Nephron progenitor cell (in vitro differentiated cells): ENCODE results near the gene SNED1.

Source experiments
- DNase-seq: peaks from one replicate; pipeline ENCODE4 v3.0.0; 2021
- H3K27ac Mint-ChIP-seq: 2 replicates; pipeline ENCODE4 v1.8.0; 2021; ENCODE audit warnings: mild to moderate bottlenecking, moderate library complexity, mixed read lengths
- H3K27me3 Mint-ChIP-seq: 2 replicates; pipeline ENCODE4 v1.8.0; 2021; ENCODE audit warnings: mild to moderate bottlenecking, low read depth, mixed read lengths; ENCODE audit not compliant: poor library complexity
- H3K36me3 Mint-ChIP-seq: 2 replicates; pipeline ENCODE4 v1.8.0; 2021; ENCODE audit warnings: low read depth, mixed read lengths
- H3K4me1 Mint-ChIP-seq: 2 replicates; pipeline ENCODE4 v1.8.0; 2021; ENCODE audit warnings: mixed read lengths
- H3K4me3 Mint-ChIP-seq: 2 replicates; pipeline ENCODE4 v1.8.0; 2021; ENCODE audit warnings: mild to moderate bottlenecking, moderate library complexity, mixed read lengths
- H3K9me3 Mint-ChIP-seq: 2 replicates; pipeline ENCODE4 v1.8.0; 2021; ENCODE audit warnings: mild to moderate bottlenecking, moderate library complexity, mixed read lengths
- CTCF ChIP-seq: fragments of 200-600 bp; sonication (generic); IDR thresholded peaks from 2 replicates; pipeline ENCODE4 v1.5.0; 2021; ENCODE audit warnings: antibody characterized with exemption

The SNED1 gene

GRCh38 chr2:240981871-240982800, 16.3 kb upstream of the SNED1 start:
- no peak overlapping the region for H3K27ac Mint-ChIP-seq
- H3K9me3 Mint-ChIP-seq = no peaks in the 10 kb centered on the region
- no peak for DNase-seq
- H3K36me3 Mint-ChIP-seq = no peaks in the 10 kb centered on the region
- no peak for TF ChIP-seq CTCF
- no peak overlapping the region for H3K4me3 Mint-ChIP-seq
- H3K4me1 Mint-ChIP-seq = peaks cover 5% of the 10 kb centered on the region
- H3K27me3 Mint-ChIP-seq = peaks cover 42% of the 10 kb centered on the region

- Mint-ChIP-seq H3K4me3 (no peak overlapping the region), H3K36me3 (no peaks in the 10 kb centered on the region), H3K9me3 (no peaks in the 10 kb centered on the region), H3K4me1 (peaks cover 13% of the 10 kb centered on the region), H3K27me3 (peaks cover 42% of the 10 kb centered on the region), H3K27ac (no peak overlapping the region)
- no peak for DNase-seq
- no peak for TF ChIP-seq CTCF
Observed at GRCh38 chr2:240982821-240983281, 15.6 kb upstream of the SNED1 start.

DNA sequence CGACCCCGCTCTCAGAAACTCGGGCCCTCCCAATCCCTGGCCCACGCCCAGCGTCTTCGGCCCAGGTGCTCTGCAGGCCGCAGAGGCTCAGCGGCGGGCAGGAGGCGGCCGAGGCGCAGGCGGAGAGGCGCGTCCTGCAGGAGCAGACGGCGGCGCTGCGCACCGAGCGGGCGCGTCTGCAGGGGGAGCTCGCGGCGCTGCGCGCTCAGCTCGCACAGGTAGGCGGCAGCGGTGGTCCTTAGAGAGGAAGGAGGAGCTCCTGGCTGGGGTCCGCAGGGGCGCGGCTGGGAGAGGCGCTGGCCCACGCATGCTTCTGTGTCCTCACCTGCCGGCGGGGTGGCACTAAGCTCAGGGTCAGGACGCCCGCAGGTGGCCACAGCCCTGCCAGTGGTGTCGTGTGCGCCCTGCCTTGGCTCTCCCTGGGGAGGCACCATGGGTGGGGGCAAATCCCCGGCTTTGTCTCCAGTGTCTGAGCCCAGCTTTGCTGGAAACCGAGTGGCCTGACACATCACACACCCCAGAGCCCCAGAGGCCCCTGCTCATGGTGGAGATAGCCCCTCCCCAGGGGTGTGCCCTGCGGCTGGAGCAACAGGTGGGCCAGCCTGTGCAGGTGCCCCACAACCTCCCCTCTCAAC, 14.9 kb upstream of the SNED1 start:
- peak; percentile 74 for DNase-seq
- Mint-ChIP-seq H3K9me3 (no peaks in the 10 kb centered on the region), H3K4me1 (peaks cover 19% of the 10 kb centered on the region), H3K4me3 (no peak overlapping the region), H3K36me3 (no peaks in the 10 kb centered on the region), H3K27ac (no peak overlapping the region), H3K27me3 (peaks cover 42% of the 10 kb centered on the region)
- TF ChIP-seq CTCF = peak; percentile 56

DNA sequence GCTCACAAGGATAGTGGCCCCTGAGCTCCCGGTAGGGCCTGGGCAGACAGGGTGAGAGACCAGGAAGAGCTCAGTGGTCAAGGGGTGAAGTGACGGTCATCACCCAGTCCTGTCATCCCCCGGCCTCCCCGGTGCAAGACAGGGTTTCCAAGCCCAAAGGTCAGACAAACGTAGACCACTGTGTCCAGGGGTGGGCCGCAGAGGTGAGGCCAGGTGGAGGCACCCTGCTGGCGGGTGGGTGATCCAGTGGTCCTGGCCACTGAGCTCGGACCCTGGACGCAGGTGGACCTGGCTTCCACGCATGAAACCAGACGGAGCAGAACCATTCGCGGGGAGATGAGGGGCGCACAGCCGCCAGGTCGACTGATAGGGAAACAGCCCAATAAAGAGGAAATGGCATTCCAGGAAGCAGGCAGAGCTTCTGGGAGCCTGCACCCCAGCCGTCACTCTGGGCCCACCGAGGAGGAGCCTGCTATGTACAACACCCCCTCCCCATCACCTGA, 14.4 kb upstream of the SNED1 start:
- H3K4me1 Mint-ChIP-seq = peaks cover 20% of the 10 kb centered on the region
- no peaks in the 10 kb centered on the region for H3K36me3 Mint-ChIP-seq
- H3K27ac Mint-ChIP-seq = no peak overlapping the region
- peaks cover 42% of the 10 kb centered on the region for H3K27me3 Mint-ChIP-seq
- no peak overlapping the region for H3K4me3 Mint-ChIP-seq
- TF ChIP-seq CTCF = no peak
- DNase-seq = peak; percentile 17
- H3K9me3 Mint-ChIP-seq = no peaks in the 10 kb centered on the region

DNA sequence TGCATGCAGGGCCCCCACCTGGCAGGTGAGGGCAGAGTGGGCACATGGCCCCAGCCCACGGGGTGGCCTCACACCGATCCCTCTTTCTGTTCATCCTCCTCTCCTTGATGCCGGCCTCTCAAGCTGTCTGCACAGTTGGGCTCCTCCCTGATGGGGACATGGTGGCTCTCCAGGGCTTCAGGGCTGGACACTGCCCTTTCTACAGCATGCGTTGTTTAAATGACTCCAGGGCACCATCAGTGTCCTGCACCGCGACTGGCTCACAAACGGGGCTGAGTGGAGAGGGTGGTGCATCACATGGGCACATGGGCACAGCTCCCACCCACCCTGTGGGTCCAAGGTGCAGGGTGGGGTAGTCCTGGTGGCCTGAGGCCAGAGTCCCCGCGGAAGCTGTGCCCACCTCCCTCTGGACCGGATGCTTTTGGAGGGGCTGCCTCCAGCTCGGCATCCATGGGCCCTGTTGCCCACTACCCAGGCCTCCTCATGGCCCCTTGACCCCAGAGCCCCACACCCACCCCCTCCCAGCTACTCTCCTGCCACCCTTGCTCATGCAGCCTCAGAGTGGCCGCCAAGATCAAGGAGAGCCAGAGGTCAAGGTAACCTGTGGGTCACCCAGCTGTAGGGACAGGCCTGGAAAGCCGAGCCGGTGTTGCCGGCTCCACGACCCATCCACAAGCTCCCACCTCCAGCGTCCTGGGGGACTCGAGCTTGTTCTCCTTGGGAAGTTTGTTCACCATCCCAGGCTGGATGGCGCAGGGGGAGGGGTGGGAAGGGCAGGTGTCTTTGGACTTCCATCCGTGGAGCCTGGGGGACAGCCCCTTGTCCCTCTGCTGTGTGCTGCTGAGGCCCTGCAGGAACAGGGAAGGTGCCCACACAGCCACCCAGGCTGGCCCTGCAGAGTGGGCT, 12.3 kb upstream of the SNED1 start:
- H3K27ac Mint-ChIP-seq = no peak overlapping the region

More for the DNA sequence above, 12.3 kb upstream of the SNED1 start:
- Mint-ChIP-seq H3K36me3 (no peaks in the 10 kb centered on the region), H3K9me3 (no peaks in the 10 kb centered on the region), H3K4me3 (no peak overlapping the region), H3K4me1 (peaks cover 20% of the 10 kb centered on the region), H3K27me3 (peaks cover 39% of the 10 kb centered on the region)
- no peak for TF ChIP-seq CTCF
- DNase-seq = peak; percentile 3
